H9 (cell line): Measurements from ENCODE around the gene ZCCHC7. TPM values are rescaled to one million over a fixed set of nuclear protein-coding genes. Genes with fewer than 3 reads are reported as not detected.

Experiments
- DNase-seq: peaks from one replicate; pipeline ENCODE4 v3.0.0-alpha.2; 2017
- H2AFZ ChIP-seq: one replicate; pipeline ENCODE4 v1.6.1; 2013; ENCODE audit warnings: mild to moderate bottlenecking, low read length, control low read depth, moderate library complexity
- H2AK5ac ChIP-seq: 2 replicates; pipeline ENCODE4 v1.6.1; 2013; ENCODE audit warnings: low read length, control low read depth, mixed read lengths; ENCODE audit not compliant: insufficient read length
- H2BK120ac ChIP-seq: one replicate; pipeline ENCODE4 v1.6.1; 2013; ENCODE audit warnings: low read depth, mild to moderate bottlenecking, low read length, control low read depth, inconsistent platforms; ENCODE audit not compliant: poor library complexity, severe bottlenecking
- H2BK12ac ChIP-seq: 2 replicates; pipeline ENCODE4 v1.6.1; 2013; ENCODE audit warnings: low read length, control low read depth, mixed read lengths, low read depth; ENCODE audit not compliant: insufficient read length
- H2BK15ac ChIP-seq: 2 replicates; pipeline ENCODE4 v1.6.1; 2013; ENCODE audit warnings: low read depth, low read length, control low read depth
- H2BK20ac ChIP-seq: one replicate; pipeline ENCODE4 v1.6.1; 2013; ENCODE audit warnings: low read depth, mild to moderate bottlenecking, low read length, control low read depth, inconsistent platforms; ENCODE audit not compliant: poor library complexity, severe bottlenecking
- H2BK5ac ChIP-seq: 2 replicates; pipeline ENCODE4 v1.6.1; 2013; ENCODE audit warnings: low read length, control low read depth, mixed read lengths; ENCODE audit not compliant: insufficient read length
- H3K14ac ChIP-seq: 2 replicates; pipeline ENCODE4 v1.6.1; 2013; ENCODE audit warnings: low read length, control low read depth; ENCODE audit not compliant: insufficient read depth
- H3K18ac ChIP-seq: 2 replicates; pipeline ENCODE4 v1.6.1; 2013; ENCODE audit warnings: low read depth, mild to moderate bottlenecking, mixed read lengths, low read length, control low read depth; ENCODE audit not compliant: insufficient read length
- H3K23ac ChIP-seq: 2 replicates; pipeline ENCODE4 v1.6.1; 2013; ENCODE audit warnings: low read length, control low read depth, mixed read lengths, low read depth; ENCODE audit not compliant: insufficient read length
- H3K23me2 ChIP-seq: 2 replicates; pipeline ENCODE4 v1.6.1; 2013; ENCODE audit warnings: low read depth, mild to moderate bottlenecking, mixed read lengths, low read length, control low read depth; ENCODE audit not compliant: insufficient read length, poor library complexity, severe bottlenecking
- H3K27ac ChIP-seq: 2 replicates; pipeline ENCODE4 v1.5.1; 2013; ENCODE audit warnings: low read length, control low read depth, mixed read lengths, low read depth; ENCODE audit not compliant: insufficient read length
- H3K27me3 ChIP-seq: 2 replicates; pipeline ENCODE4 v1.6.1; 2013; ENCODE audit warnings: low read length, control low read depth, inconsistent platforms; ENCODE audit not compliant: insufficient read depth
- H3K4ac ChIP-seq: 2 replicates; pipeline ENCODE4 v1.6.1; 2013; ENCODE audit warnings: low read depth, mild to moderate bottlenecking, control low read depth, inconsistent platforms, low read length, moderate library complexity
- H3K4me1 ChIP-seq: 2 replicates; pipeline ENCODE4 v1.6.1; 2013; ENCODE audit warnings: low read length, control low read depth, inconsistent platforms; ENCODE audit not compliant: insufficient read depth
- H3K4me2 ChIP-seq: 2 replicates; pipeline ENCODE4 v1.6.1; 2013; ENCODE audit warnings: low read length, control low read depth, mixed read lengths; ENCODE audit not compliant: insufficient read length, insufficient read depth
- H3K56ac ChIP-seq: 2 replicates; pipeline ENCODE4 v1.6.1; 2013; ENCODE audit warnings: low read depth, mild to moderate bottlenecking, mixed read lengths, low read length, control low read depth; ENCODE audit not compliant: insufficient read length
- H3K79me1 ChIP-seq: 2 replicates; pipeline ENCODE4 v1.6.1; 2013; ENCODE audit warnings: low read depth, mild to moderate bottlenecking, moderate library complexity, low read length, control low read depth, inconsistent platforms; ENCODE audit not compliant: insufficient read depth, poor library complexity, severe bottlenecking
- H3K79me2 ChIP-seq: 2 replicates; pipeline ENCODE4 v1.6.1; 2013; ENCODE audit warnings: low read length, control low read depth, inconsistent platforms; ENCODE audit not compliant: insufficient read depth
- H3K9ac ChIP-seq: 2 replicates; pipeline ENCODE4 v1.6.1; 2013; ENCODE audit warnings: low read length, control low read depth, mixed read lengths; ENCODE audit not compliant: insufficient read length; ENCODE audit errors: extremely low read depth
- H3K9me3 ChIP-seq: one replicate; pipeline ENCODE4 v1.6.1; 2013; ENCODE audit warnings: low read depth, low read length, inconsistent platforms; ENCODE audit not compliant: control insufficient read depth
- H3T11ph ChIP-seq: one replicate; pipeline ENCODE4 v1.6.1; 2013; ENCODE audit warnings: mild to moderate bottlenecking, low read length, control low read depth, inconsistent platforms
- H4K20me1 ChIP-seq: one replicate; pipeline ENCODE4 v1.6.1; 2013; ENCODE audit not compliant: control insufficient read depth, insufficient read length, insufficient read depth
- H4K5ac ChIP-seq: 2 replicates; pipeline ENCODE4 v1.6.1; 2013; ENCODE audit warnings: low read depth, mild to moderate bottlenecking, mixed read lengths, low read length, control low read depth; ENCODE audit not compliant: insufficient read length
- H4K8ac ChIP-seq: replicated peaks from 2 replicates; pipeline ENCODE4 v1.6.1; 2013; ENCODE audit warnings: low read length, control low read depth, mixed read lengths, low read depth; ENCODE audit not compliant: insufficient read length
- H4K91ac ChIP-seq: 2 replicates; pipeline ENCODE4 v1.6.1; 2013; ENCODE audit warnings: low read depth, mild to moderate bottlenecking, moderate library complexity, mixed read lengths, low read length, control low read depth; ENCODE audit not compliant: insufficient read length
- H3K27ac Mint-ChIP-seq, 3 experiments: 2 replicates in 2 of 3; 3 replicates in 1 of 3; pipeline ENCODE4 v1.8.0; 2020 to 2021; ENCODE audit warnings: mixed read lengths in 3 of 3, mild to moderate bottlenecking in 1 of 3, moderate library complexity in 1 of 3
- H3K27me3 Mint-ChIP-seq: 2 replicates; pipeline ENCODE4 v1.8.0; 2021; ENCODE audit warnings: low read depth, mild to moderate bottlenecking, moderate library complexity, mixed read lengths
- H3K36me3 Mint-ChIP-seq, 3 experiments: 2 replicates in 2 of 3; 3 replicates in 1 of 3; pipeline ENCODE4 v1.8.0; 2020 to 2021; ENCODE audit warnings: low read depth in 3 of 3, mixed read lengths in 3 of 3; ENCODE audit not compliant: insufficient read depth in 1 of 3
- H3K4me1 Mint-ChIP-seq, 2 experiments: 2 replicates each; pipeline ENCODE4 v1.8.0; 2020; ENCODE audit warnings: mixed read lengths in 2 of 2
- H3K4me3 Mint-ChIP-seq, 2 experiments: 2 replicates in 1 of 2; 3 replicates in 1 of 2; pipeline ENCODE4 v1.8.0; 2020 to 2021; ENCODE audit warnings: mild to moderate bottlenecking in 2 of 2, mixed read lengths in 2 of 2, moderate library complexity in 1 of 2
- H3K9me3 Mint-ChIP-seq, 2 experiments: 2 replicates in 1 of 2; 3 replicates in 1 of 2; pipeline ENCODE4 v1.8.0; 2020; ENCODE audit warnings: mild to moderate bottlenecking in 2 of 2, mixed read lengths in 2 of 2, moderate library complexity in 1 of 2
- WGBS: extraction: QIAGEN DNeasy Blood & Tissue Kit; methylation state at CpG from one replicate; pipeline ENCODE4 v1.1.7; 2013; ENCODE audit warnings: missing lambda C conversion rate, low lambda C conversion rate, mixed read lengths; ENCODE audit not compliant: insufficient read length; ENCODE audit errors: extremely low coverage; 5-methylcytosine and 5-hydroxymethylcytosine counted together
- total RNA-seq: library from RNA; stranded (reverse); gene quantifications from 2 replicates; pipeline ENCODE4 v1.2.1, GENCODE V29; 2021
- TF ChIP-seq, protein P1 (sequence below): fragments of 200-600 bp; sonication (generic); conservative IDR thresholded peaks from 3 replicates; pipeline ENCODE4 v1.8.0; 2021; ENCODE audit warnings: antibody characterized with exemption, mild to moderate bottlenecking

The ZCCHC7 gene
- total RNA-seq, 1 experiment from 2014 or later, result 20.3 TPM

DNA sequence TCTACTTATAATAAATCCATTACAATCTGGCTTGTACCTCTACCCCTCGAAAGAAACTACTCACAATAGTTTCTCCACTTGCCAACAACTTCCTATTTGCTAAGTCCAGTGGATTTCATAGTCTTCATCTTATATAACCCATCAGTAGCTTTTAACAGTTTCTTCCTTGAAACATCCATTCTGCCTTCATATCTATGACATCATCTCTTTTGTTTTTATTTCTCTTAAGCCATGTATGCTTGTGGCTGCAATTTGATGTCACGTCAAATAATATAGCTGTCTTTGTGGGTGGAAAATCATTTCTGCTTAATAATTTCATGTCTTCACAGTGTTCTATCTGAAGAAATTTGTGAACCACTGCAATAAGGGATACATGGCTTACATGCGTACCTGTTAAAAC, 224.7 kb downstream of the ZCCHC7 start:
- Histone ChIP-seq H3K4me2 (no peak overlapping the region), H3K27me3 (no peaks in the 10 kb centered on the region), H2BK12ac (no peak overlapping the region), H2AK5ac (no peak overlapping the region), H3K79me2 (no peaks in the 10 kb centered on the region), H4K5ac (no peak overlapping the region), H3K79me1 (no peaks in the 10 kb centered on the region), H3T11ph (no peak overlapping the region), H3K23me2 (no peaks in the 10 kb centered on the region), H2BK20ac (no peak overlapping the region), H4K91ac (no peak overlapping the region), H3K18ac (no peak overlapping the region), H3K27ac (no peak overlapping the region), H3K9ac (no peak overlapping the region), H3K56ac (no peak overlapping the region), H4K20me1 (no peaks in the 10 kb centered on the region), H3K4me1 (peaks cover under 1% of the 10 kb centered on the region; the same call in 1 of the 2 replicates), H4K8ac (no peak overlapping the region), H2BK120ac (no peak overlapping the region), H3K9me3 (no peaks in the 10 kb centered on the region), H2AFZ (no peak overlapping the region), H3K14ac (no peak overlapping the region), H2BK15ac (no peak overlapping the region), H3K4ac (no peak overlapping the region), H3K23ac (no peak overlapping the region), H2BK5ac (no peak overlapping the region)
- H3K27me3 Mint-ChIP-seq, result no peaks in the 10 kb centered on the region
- H3K4me3 Mint-ChIP-seq, result no peak overlapping the region
- H3K4me1 Mint-ChIP-seq, result peaks cover under 1% of the 10 kb centered on the region in 2 experiments
- H3K27ac Mint-ChIP-seq, result no peak overlapping the region
- WGBS, result no CpG with 5 or more reads among the region's 3 CpGs
- DNase-seq, result no peak
- no peaks in the 10 kb centered on the region for H3K36me3 Mint-ChIP-seq
- no peaks in the 10 kb centered on the region for H3K9me3 Mint-ChIP-seq
- TF ChIP-seq, protein P1, sequence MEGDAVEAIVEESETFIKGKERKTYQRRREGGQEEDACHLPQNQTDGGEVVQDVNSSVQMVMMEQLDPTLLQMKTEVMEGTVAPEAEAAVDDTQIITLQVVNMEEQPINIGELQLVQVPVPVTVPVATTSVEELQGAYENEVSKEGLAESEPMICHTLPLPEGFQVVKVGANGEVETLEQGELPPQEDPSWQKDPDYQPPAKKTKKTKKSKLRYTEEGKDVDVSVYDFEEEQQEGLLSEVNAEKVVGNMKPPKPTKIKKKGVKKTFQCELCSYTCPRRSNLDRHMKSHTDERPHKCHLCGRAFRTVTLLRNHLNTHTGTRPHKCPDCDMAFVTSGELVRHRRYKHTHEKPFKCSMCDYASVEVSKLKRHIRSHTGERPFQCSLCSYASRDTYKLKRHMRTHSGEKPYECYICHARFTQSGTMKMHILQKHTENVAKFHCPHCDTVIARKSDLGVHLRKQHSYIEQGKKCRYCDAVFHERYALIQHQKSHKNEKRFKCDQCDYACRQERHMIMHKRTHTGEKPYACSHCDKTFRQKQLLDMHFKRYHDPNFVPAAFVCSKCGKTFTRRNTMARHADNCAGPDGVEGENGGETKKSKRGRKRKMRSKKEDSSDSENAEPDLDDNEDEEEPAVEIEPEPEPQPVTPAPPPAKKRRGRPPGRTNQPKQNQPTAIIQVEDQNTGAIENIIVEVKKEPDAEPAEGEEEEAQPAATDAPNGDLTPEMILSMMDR, result no peak
